ENCODE data around the gene CATSPER3.

DNA sequence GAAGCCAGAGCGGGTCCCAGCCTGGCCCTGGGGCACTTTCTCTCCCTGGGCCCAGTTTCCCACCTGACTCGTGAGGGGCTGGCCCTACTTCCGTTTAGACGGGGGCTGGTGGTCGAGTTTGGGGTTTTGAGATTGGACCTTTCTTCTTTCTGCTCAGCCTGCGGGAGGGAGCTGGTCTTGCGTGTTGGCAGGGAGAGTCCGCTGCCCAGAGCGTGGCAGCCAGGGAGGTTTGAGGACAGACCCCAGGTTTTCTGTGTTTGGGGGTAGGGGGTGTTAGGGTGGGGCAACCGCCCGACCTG lies 72.3 kb downstream of the CATSPER3 start:
- TF ChIP-seq POLR2A (IDR thresholded peaks at IDR 0.05) = no peak
- TF ChIP-seq, protein P1, sequence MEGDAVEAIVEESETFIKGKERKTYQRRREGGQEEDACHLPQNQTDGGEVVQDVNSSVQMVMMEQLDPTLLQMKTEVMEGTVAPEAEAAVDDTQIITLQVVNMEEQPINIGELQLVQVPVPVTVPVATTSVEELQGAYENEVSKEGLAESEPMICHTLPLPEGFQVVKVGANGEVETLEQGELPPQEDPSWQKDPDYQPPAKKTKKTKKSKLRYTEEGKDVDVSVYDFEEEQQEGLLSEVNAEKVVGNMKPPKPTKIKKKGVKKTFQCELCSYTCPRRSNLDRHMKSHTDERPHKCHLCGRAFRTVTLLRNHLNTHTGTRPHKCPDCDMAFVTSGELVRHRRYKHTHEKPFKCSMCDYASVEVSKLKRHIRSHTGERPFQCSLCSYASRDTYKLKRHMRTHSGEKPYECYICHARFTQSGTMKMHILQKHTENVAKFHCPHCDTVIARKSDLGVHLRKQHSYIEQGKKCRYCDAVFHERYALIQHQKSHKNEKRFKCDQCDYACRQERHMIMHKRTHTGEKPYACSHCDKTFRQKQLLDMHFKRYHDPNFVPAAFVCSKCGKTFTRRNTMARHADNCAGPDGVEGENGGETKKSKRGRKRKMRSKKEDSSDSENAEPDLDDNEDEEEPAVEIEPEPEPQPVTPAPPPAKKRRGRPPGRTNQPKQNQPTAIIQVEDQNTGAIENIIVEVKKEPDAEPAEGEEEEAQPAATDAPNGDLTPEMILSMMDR (IDR thresholded peaks at IDR 0.05) = no peak
